ENCODE results near the gene MIA. TPM values are rescaled to one million over a fixed set of nuclear protein-coding genes. Genes with fewer than 3 reads are reported as not detected.

MIA gene
- total and polyA plus RNA-seq, 2 of the 8 experiments (the other 6 are each of a cell fraction or from before 2014, with no cell fraction given): not detected

- TF ChIP-seq CHD7 (IDR thresholded peaks at IDR 0.05; ENCODE audit: insufficient replicate concordance, low read length): no peak
- no peak for TF ChIP-seq KDM4A (IDR thresholded peaks at IDR 0.05; ENCODE audit: low read depth, low read length, severe bottlenecking)
- no peak for TF ChIP-seq TBP (IDR thresholded peaks at IDR 0.05; ENCODE audit: low read depth, low read length)
Observed at GRCh38 chr19:40800997-40801377, 25.7 kb downstream of the MIA start (continued).

All from H1 (cell line).